ELR (cell line): Measurements from ENCODE around the gene PLXNB1.

Experiments
- DNase-seq: peaks from one replicate; pipeline ENCODE4 v3.0.0-alpha.2; 2015; ENCODE audit warnings: low read depth

Gene PLXNB1

GRCh38 chr3:48418651-48419050 is 11.2 kb downstream of the PLXNB1 start:
- DNase-seq: no peak

- no peak for DNase-seq
Observed at GRCh38 chr3:48418140-48418539, 11.7 kb downstream of the PLXNB1 start.

GRCh38 chr3:48417529-48418108 is 12.3 kb downstream of the PLXNB1 start:
- DNase-seq: no peak

GRCh38 chr3:48416546-48416945 is 13.3 kb downstream of the PLXNB1 start:
- DNase-seq: no peak

GRCh38 chr3:48416091-48416505 is 13.8 kb downstream of the PLXNB1 start:
- DNase-seq: no peak

GRCh38 chr3:48415251-48415953 is 14.5 kb downstream of the PLXNB1 start:
- no peak for DNase-seq

- no peak for DNase-seq
Observed at GRCh38 chr3:48414376-48415250, 15.3 kb downstream of the PLXNB1 start.

- DNase-seq: no peak
Observed at GRCh38 chr3:48413611-48414010, 16.3 kb downstream of the PLXNB1 start.

- no peak for DNase-seq
Observed at GRCh38 chr3:48413086-48413485, 16.8 kb downstream of the PLXNB1 start.

- no peak for DNase-seq
Observed at GRCh38 chr3:48412375-48413001, 17.4 kb downstream of the PLXNB1 start.

GRCh38 chr3:48411606-48412374 is 18.1 kb downstream of the PLXNB1 start:
- DNase-seq: no peak

- no peak for DNase-seq
Observed at GRCh38 chr3:48411041-48411588, 18.8 kb downstream of the PLXNB1 start.

GRCh38 chr3:48410205-48411040 is 19.5 kb downstream of the PLXNB1 start:
- no peak for DNase-seq

GRCh38 chr3:48409291-48410201 is 20.3 kb downstream of the PLXNB1 start:
- no peak for DNase-seq

GRCh38 chr3:48408823-48409281 is 21.0 kb downstream of the PLXNB1 start:
- DNase-seq: no peak

GRCh38 chr3:48407542-48408099 is 22.3 kb downstream of the PLXNB1 start:
- DNase-seq: no peak

GRCh38 chr3:48406443-48407431 is 23.1 kb downstream of the PLXNB1 start:
- no peak for DNase-seq

GRCh38 chr3:48405971-48406370 is 23.9 kb downstream of the PLXNB1 start:
- DNase-seq: no peak
